ENCODE measurements around the gene PAPPA2. TPM values are rescaled to one million over a fixed set of nuclear protein-coding genes. Genes with fewer than 3 reads are reported as not detected.

Gene PAPPA2
- total RNA-seq, 1 experiment from 2014 or later: 0.03 TPM

DNA sequence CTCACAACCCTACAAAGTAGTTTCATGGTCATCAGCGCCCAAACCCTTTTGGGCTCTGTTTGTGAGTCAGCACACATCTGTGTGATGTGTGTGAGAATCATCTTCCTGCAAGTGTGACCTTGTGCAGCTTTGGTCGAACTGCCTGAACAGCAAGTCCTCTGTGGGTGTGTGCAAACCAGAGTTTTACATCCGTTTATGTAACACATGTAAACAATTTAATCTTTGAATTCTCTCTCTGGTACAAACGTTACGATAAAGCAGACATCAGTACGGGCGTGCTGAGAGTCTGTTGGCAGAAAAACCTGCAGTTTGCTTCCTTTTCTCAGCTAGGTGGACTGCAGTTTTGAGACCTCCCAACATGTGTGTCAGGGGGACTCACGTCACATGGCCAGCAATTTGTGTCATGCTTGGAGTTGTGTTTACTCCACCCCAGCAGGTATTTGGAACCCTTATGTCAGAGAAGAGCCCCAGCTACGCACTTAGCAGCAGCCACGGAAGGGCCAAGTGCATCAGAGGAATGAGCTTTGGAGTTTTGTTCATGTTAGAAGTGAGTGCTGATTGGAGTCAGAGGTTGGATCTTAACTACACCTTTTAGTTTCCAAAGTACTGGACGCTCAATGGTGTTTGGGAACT is 230.8 kb downstream of the PAPPA2 start:
- intact Hi-C loops (cut with micrococcal nuclease; ENCODE audit: unreplicated experiment): no loop called here

DNA sequence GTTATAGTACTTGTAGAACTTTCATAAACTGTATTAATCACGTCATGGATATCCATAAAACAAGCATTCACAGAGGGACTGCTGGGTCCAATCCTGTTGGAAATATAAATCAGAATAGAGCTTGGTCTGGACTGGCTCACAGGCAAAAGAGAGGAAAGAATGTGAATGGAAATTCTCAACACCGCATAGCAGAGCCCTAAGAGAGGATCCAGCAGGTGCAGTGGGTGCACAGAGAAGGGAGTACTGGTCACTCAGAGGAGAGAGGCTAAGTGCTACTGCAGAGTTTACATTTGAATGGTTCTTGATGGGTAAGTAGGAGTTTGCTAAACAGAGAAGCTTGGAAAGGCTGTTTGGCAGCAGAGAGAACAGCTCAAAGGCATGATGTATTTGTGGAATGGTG is 231.7 kb downstream of the PAPPA2 start:
- ATAC-seq: no peak
- Histone ChIP-seq H3K4me3 (ENCODE audit: low read depth in 2 of 2, low read length in 2 of 2) (no peak overlapping the region), H3K27ac (ENCODE audit: low read length) (no peak overlapping the region), H3K9me3 (ENCODE audit: control insufficient read depth, insufficient read depth, low read depth, low read length) (no peaks in the 10 kb centered on the region), H3K27me3 (ENCODE audit: control insufficient read depth, insufficient read depth, low read length) (0 out of 2 replicates have a peak, but pooled peaks cover 2% of the 10 kb centered on the region), H3K36me3 (ENCODE audit: control insufficient read depth, insufficient read depth, low read length) (no peaks in the 10 kb centered on the region), H3K4me1 (ENCODE audit: control insufficient read depth, insufficient read depth, low read length) (no peaks in the 10 kb centered on the region)
- POLR2A ChIA-PET: no interaction called here
- in situ Hi-C loops (cut with HindIII; ENCODE audit: low pct_unique_long_range_greater_than_20kb, low sequenced_read_pairs): no loop called here
- CTCF ChIA-PET: no interaction called here
- TF ChIP-seq POLR2AphosphoS5 (IDR thresholded peaks at IDR 0.05; ENCODE audit: low read depth, low read length): no peak
- TF ChIP-seq TCF7L2 (IDR thresholded peaks at IDR 0.05; ENCODE audit: low read depth, low read length): no peak
- TF ChIP-seq, protein P1, sequence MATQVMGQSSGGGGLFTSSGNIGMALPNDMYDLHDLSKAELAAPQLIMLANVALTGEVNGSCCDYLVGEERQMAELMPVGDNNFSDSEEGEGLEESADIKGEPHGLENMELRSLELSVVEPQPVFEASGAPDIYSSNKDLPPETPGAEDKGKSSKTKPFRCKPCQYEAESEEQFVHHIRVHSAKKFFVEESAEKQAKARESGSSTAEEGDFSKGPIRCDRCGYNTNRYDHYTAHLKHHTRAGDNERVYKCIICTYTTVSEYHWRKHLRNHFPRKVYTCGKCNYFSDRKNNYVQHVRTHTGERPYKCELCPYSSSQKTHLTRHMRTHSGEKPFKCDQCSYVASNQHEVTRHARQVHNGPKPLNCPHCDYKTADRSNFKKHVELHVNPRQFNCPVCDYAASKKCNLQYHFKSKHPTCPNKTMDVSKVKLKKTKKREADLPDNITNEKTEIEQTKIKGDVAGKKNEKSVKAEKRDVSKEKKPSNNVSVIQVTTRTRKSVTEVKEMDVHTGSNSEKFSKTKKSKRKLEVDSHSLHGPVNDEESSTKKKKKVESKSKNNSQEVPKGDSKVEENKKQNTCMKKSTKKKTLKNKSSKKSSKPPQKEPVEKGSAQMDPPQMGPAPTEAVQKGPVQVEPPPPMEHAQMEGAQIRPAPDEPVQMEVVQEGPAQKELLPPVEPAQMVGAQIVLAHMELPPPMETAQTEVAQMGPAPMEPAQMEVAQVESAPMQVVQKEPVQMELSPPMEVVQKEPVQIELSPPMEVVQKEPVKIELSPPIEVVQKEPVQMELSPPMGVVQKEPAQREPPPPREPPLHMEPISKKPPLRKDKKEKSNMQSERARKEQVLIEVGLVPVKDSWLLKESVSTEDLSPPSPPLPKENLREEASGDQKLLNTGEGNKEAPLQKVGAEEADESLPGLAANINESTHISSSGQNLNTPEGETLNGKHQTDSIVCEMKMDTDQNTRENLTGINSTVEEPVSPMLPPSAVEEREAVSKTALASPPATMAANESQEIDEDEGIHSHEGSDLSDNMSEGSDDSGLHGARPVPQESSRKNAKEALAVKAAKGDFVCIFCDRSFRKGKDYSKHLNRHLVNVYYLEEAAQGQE (IDR thresholded peaks at IDR 0.05; ENCODE audit: insufficient read depth in 1 of 2, low read depth in 2 of 2, low read length in 1 of 2): no peak
- TF ChIP-seq SIN3A (IDR thresholded peaks at IDR 0.05; ENCODE audit: borderline replicate concordance, insufficient read depth, low read depth, low read length): no peak
- TF ChIP-seq, protein P2, sequence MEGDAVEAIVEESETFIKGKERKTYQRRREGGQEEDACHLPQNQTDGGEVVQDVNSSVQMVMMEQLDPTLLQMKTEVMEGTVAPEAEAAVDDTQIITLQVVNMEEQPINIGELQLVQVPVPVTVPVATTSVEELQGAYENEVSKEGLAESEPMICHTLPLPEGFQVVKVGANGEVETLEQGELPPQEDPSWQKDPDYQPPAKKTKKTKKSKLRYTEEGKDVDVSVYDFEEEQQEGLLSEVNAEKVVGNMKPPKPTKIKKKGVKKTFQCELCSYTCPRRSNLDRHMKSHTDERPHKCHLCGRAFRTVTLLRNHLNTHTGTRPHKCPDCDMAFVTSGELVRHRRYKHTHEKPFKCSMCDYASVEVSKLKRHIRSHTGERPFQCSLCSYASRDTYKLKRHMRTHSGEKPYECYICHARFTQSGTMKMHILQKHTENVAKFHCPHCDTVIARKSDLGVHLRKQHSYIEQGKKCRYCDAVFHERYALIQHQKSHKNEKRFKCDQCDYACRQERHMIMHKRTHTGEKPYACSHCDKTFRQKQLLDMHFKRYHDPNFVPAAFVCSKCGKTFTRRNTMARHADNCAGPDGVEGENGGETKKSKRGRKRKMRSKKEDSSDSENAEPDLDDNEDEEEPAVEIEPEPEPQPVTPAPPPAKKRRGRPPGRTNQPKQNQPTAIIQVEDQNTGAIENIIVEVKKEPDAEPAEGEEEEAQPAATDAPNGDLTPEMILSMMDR (IDR thresholded peaks at IDR 0.05): no peak
- DNase-seq (ENCODE audit: low read depth, low spot score): no peak
- BruUV-seq (replicated peaks): no TSS peak
- intact Hi-C loops (cut with micrococcal nuclease; ENCODE audit: unreplicated experiment): no loop called here

More for the DNA sequence above, 230.8 kb downstream of the PAPPA2 start:
- no TSS peak for BruUV-seq (replicated peaks)
- 0 out of 2 replicates have a peak, but pooled peaks cover 2% of the 10 kb centered on the region for H3K27me3 ChIP-seq (ENCODE audit: control insufficient read depth, insufficient read depth, low read length)
- no peak overlapping the region for H3K27ac ChIP-seq (ENCODE audit: low read length)
- TF ChIP-seq, protein P2 (IDR thresholded peaks at IDR 0.05): no peak
- TF ChIP-seq, protein P1 (IDR thresholded peaks at IDR 0.05; ENCODE audit: insufficient read depth in 1 of 2, low read depth in 2 of 2, low read length in 1 of 2): no peak
- DNase-seq (ENCODE audit: low read depth, low spot score) (no peak), ATAC-seq (no peak)
- H3K4me3 ChIP-seq (ENCODE audit: low read depth in 2 of 2, low read length in 2 of 2): no peak overlapping the region
- ChIA-PET POLR2A (no interaction called here), CTCF (no interaction called here)
- in situ Hi-C loops (cut with HindIII; ENCODE audit: low pct_unique_long_range_greater_than_20kb, low sequenced_read_pairs): no loop called here
- no peaks in the 10 kb centered on the region for H3K36me3 ChIP-seq (ENCODE audit: control insufficient read depth, insufficient read depth, low read length)
- no peaks in the 10 kb centered on the region for H3K9me3 ChIP-seq (ENCODE audit: control insufficient read depth, insufficient read depth, low read depth, low read length)
- no peaks in the 10 kb centered on the region for H3K4me1 ChIP-seq (ENCODE audit: control insufficient read depth, insufficient read depth, low read length)
